ENCODE data around the gene ERICH6B. TPM values are rescaled to one million over a fixed set of nuclear protein-coding genes. Genes with fewer than 3 reads are reported as not detected.
A peak's percentile ranks its signal among the peaks of the same experiment; 100 is the strongest.

Gene ERICH6B
- total and polyA plus RNA-seq, 2 donors from 2014 or later, result not detected

DNA sequence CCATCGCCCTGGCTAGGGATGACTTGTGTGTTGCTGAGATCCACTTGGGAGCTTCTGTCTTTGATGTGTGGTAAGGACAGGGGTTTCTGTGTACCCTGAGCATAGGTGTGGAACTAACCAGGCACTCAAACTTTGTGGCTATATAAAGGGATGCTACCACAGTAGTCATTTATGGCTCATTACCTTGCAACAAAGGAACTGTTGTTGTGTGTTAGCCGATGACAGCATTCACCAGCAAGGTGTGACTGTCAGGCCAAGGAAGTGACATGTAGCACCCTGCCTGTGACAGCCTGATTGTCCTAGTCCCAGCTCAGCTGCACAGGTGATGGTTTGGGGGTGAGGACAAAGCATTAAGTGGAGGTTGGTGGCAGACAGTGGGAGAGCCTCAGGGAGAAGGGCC is 77.2 kb downstream of the ERICH6B start:
- TF ChIP-seq, protein P1, sequence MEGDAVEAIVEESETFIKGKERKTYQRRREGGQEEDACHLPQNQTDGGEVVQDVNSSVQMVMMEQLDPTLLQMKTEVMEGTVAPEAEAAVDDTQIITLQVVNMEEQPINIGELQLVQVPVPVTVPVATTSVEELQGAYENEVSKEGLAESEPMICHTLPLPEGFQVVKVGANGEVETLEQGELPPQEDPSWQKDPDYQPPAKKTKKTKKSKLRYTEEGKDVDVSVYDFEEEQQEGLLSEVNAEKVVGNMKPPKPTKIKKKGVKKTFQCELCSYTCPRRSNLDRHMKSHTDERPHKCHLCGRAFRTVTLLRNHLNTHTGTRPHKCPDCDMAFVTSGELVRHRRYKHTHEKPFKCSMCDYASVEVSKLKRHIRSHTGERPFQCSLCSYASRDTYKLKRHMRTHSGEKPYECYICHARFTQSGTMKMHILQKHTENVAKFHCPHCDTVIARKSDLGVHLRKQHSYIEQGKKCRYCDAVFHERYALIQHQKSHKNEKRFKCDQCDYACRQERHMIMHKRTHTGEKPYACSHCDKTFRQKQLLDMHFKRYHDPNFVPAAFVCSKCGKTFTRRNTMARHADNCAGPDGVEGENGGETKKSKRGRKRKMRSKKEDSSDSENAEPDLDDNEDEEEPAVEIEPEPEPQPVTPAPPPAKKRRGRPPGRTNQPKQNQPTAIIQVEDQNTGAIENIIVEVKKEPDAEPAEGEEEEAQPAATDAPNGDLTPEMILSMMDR (IDR thresholded peaks at IDR 0.05; ENCODE audit: borderline replicate concordance, extremely low read depth, insufficient read depth), result no peak
- no peak overlapping the region for H3K27ac ChIP-seq (ENCODE audit: low read depth in 2 of 2, low read length in 2 of 2)
- H3K9me3 ChIP-seq (ENCODE audit: control insufficient read depth in 2 of 3, insufficient read depth in 1 of 3, low read length in 3 of 3), result no peaks in the 10 kb centered on the region
- FAIRE-seq (no peak), DNase-seq (peak in 2 of 5 donors; percentile 17 to 25)
- no peaks in the 10 kb centered on the region for H3K27me3 ChIP-seq (ENCODE audit: control insufficient read depth, insufficient read depth, low read length)
- peaks cover 12 to 25% (median 21%) of the 10 kb centered on the region in 3 donors for H3K36me3 ChIP-seq (ENCODE audit: control insufficient read depth in 2 of 3, insufficient read depth in 3 of 3, low read length in 3 of 3)
- H3K4me3 ChIP-seq (ENCODE audit: low read length in 3 of 3), result no peak overlapping the region
- intact Hi-C loops (cut with DNase I), result no loop called here
- H3K4me1 ChIP-seq (ENCODE audit: control insufficient read depth in 2 of 3, insufficient read depth in 2 of 3, low read depth in 1 of 3, low read length in 3 of 3), result no peaks in the 10 kb centered on the region
- H3K9ac ChIP-seq (ENCODE audit: low read length in 3 of 3), result no peak overlapping the region

DNA sequence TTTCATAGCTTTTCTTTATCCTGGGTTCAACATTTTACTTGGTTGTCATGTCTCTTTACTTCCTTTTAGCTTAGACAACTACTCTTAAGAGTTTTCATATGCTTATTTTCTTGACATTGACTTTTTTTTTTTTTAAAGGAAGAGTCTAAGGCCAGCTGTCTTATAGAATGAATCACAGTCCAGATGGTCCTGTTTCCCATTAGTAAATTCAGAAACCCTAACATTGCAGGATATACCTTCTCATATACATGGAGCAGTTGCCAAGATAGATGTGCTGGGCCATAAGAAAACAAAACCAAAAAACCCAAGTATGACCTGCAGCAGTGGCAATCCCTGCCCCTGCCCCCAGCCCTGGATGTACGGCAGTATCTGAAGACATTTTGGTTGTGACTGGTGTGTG is 78.0 kb downstream of the ERICH6B start:
- intact Hi-C loops (cut with DNase I), result no loop called here
- H3K27me3 ChIP-seq (ENCODE audit: control insufficient read depth, insufficient read depth, low read length), result no peaks in the 10 kb centered on the region
- H3K9me3 ChIP-seq (ENCODE audit: control insufficient read depth in 2 of 3, insufficient read depth in 1 of 3, low read length in 3 of 3), result no peaks in the 10 kb centered on the region
- DNase-seq, result no peak
- no peak overlapping the region for H3K4me3 ChIP-seq (ENCODE audit: low read length in 3 of 3)
- TF ChIP-seq, protein P1 (IDR thresholded peaks at IDR 0.05; ENCODE audit: borderline replicate concordance, extremely low read depth, insufficient read depth), result no peak
- peaks cover 12 to 29% (median 28%) of the 10 kb centered on the region in 3 donors for H3K36me3 ChIP-seq (ENCODE audit: control insufficient read depth in 2 of 3, insufficient read depth in 3 of 3, low read length in 3 of 3)
- H3K27ac ChIP-seq (ENCODE audit: low read depth in 2 of 2, low read length in 2 of 2), result no peak overlapping the region
- FAIRE-seq, result no peak
- no peaks in the 10 kb centered on the region for H3K4me1 ChIP-seq (ENCODE audit: control insufficient read depth in 2 of 3, insufficient read depth in 2 of 3, low read depth in 1 of 3, low read length in 3 of 3)
- no peak overlapping the region for H3K9ac ChIP-seq (ENCODE audit: low read length in 3 of 3)

DNA sequence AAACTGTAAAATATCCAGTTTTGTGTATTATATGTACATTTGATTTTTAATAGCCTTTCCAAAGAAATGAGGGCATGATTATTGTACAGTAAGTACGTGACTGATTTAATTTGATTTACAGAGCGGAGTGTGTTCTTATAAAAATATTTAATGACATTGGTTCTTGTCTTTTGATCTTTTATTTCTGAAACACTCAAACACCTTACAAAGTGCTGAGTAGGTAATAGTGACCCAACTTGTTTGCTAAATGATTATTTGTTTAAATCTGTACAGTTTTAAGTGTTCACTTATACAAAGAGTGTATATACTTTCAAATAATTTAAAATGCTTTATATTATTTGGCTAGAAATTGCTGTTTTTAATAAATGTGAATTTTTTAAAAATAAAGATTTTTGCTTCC is 79.3 kb downstream of the ERICH6B start:
- Histone ChIP-seq H3K9ac (ENCODE audit: low read length in 3 of 3) (no peak overlapping the region), H3K4me1 (ENCODE audit: control insufficient read depth in 2 of 3, insufficient read depth in 2 of 3, low read depth in 1 of 3, low read length in 3 of 3) (no peaks in the 10 kb centered on the region), H3K4me3 (ENCODE audit: low read length in 3 of 3) (no peak overlapping the region), H3K36me3 (ENCODE audit: control insufficient read depth in 2 of 3, insufficient read depth in 3 of 3, low read length in 3 of 3) (peaks cover 12 to 34% (median 32%) of the 10 kb centered on the region in 3 donors), H3K27me3 (ENCODE audit: control insufficient read depth, insufficient read depth, low read length) (no peaks in the 10 kb centered on the region), H3K9me3 (ENCODE audit: control insufficient read depth in 2 of 3, insufficient read depth in 1 of 3, low read length in 3 of 3) (no peaks in the 10 kb centered on the region), H3K27ac (ENCODE audit: low read depth in 2 of 2, low read length in 2 of 2) (no peak overlapping the region)
- TF ChIP-seq, protein P1 (IDR thresholded peaks at IDR 0.05; ENCODE audit: borderline replicate concordance, extremely low read depth, insufficient read depth), result no peak
- FAIRE-seq (peak; percentile 62), DNase-seq (no peak)
- intact Hi-C loops (cut with DNase I), result no loop called here

DNA sequence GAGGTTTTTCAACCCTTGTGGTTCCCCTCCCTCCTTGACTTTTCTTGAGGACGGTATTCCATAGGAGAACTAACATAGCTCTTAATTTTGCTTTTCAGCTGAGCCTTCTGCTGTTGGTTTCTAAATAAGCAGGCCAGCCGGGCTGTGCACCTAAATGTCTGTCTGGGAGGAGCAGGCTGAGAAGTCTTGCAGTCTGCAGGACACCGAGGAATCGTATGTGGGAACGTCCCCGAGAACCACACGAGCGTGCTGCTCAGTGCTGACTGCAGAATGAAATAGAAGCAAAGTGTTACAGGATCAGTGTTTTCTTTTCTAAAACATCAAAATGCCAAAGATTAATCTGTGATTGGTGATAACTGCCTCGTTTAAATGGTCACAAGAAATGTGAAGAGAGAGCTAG is 80.9 kb downstream of the ERICH6B start:
- Histone ChIP-seq H3K27ac (ENCODE audit: low read depth in 2 of 2, low read length in 2 of 2) (no peak overlapping the region), H3K4me1 (ENCODE audit: control insufficient read depth in 2 of 3, insufficient read depth in 2 of 3, low read depth in 1 of 3, low read length in 3 of 3) (no peaks in the 10 kb centered on the region), H3K36me3 (ENCODE audit: control insufficient read depth in 2 of 3, insufficient read depth in 3 of 3, low read length in 3 of 3) (peaks cover 12 to 46% (median 35%) of the 10 kb centered on the region in 3 donors), H3K4me3 (ENCODE audit: low read length in 3 of 3) (no peak overlapping the region), H3K9ac (ENCODE audit: low read length in 3 of 3) (no peak overlapping the region), H3K27me3 (ENCODE audit: control insufficient read depth, insufficient read depth, low read length) (no peaks in the 10 kb centered on the region), H3K9me3 (ENCODE audit: control insufficient read depth in 2 of 3, insufficient read depth in 1 of 3, low read length in 3 of 3) (no peaks in the 10 kb centered on the region)
- TF ChIP-seq, protein P1 (IDR thresholded peaks at IDR 0.05; ENCODE audit: borderline replicate concordance, extremely low read depth, insufficient read depth), result no peak
- intact Hi-C loops (cut with DNase I), result no loop called here
- no peak for DNase-seq
- FAIRE-seq, result no peak
